ENCODE data around the gene TSHZ3.

Gene TSHZ3

GRCh38 chr19:31337008-31337914 lies 12.0 kb downstream of the TSHZ3 start:
- DNase-seq = no peak

GRCh38 chr19:31335716-31336115 lies 13.5 kb downstream of the TSHZ3 start:
- DNase-seq = no peak

- DNase-seq = no peak
Measured at GRCh38 chr19:31334849-31335624, 14.2 kb downstream of the TSHZ3 start.

- no peak for DNase-seq
Measured at GRCh38 chr19:31334101-31334848, 15.0 kb downstream of the TSHZ3 start.

GRCh38 chr19:31332096-31332495 lies 17.1 kb downstream of the TSHZ3 start:
- DNase-seq = no peak

- no peak for DNase-seq
Measured at GRCh38 chr19:31331536-31331935, 17.7 kb downstream of the TSHZ3 start.

GRCh38 chr19:31330761-31331160 lies 18.5 kb downstream of the TSHZ3 start:
- no peak for DNase-seq

- no peak for DNase-seq
Measured at GRCh38 chr19:31330237-31330636, 19.0 kb downstream of the TSHZ3 start.

GRCh38 chr19:31329819-31330218 lies 19.4 kb downstream of the TSHZ3 start:
- no peak for DNase-seq

GRCh38 chr19:31328238-31328637 lies 21.0 kb downstream of the TSHZ3 start:
- DNase-seq = no peak

- no peak for DNase-seq
Measured at GRCh38 chr19:31326329-31327028, 22.8 kb downstream of the TSHZ3 start.

GRCh38 chr19:31325342-31325741 lies 23.9 kb downstream of the TSHZ3 start:
- DNase-seq = no peak

GRCh38 chr19:31319465-31319864 lies 29.8 kb downstream of the TSHZ3 start:
- DNase-seq = no peak

- DNase-seq = no peak
Measured at GRCh38 chr19:31318790-31319425, 30.3 kb downstream of the TSHZ3 start.

GRCh38 chr19:31317570-31317969 lies 31.7 kb downstream of the TSHZ3 start:
- DNase-seq = no peak

- no peak for DNase-seq
Measured at GRCh38 chr19:31317093-31317492, 32.1 kb downstream of the TSHZ3 start.

- DNase-seq = no peak
Measured at GRCh38 chr19:31316201-31316951, 32.9 kb downstream of the TSHZ3 start.

- no peak for DNase-seq
Measured at GRCh38 chr19:31315652-31316051, 33.6 kb downstream of the TSHZ3 start.

GRCh38 chr19:31314849-31315629 lies 34.2 kb downstream of the TSHZ3 start:
- no peak for DNase-seq

- no peak for DNase-seq
Measured at GRCh38 chr19:31314156-31314555, 35.1 kb downstream of the TSHZ3 start.

All from T1000 (cell line).